ENCODE measurements around the gene KCNH2. TPM values are rescaled to one million over a fixed set of nuclear protein-coding genes. Genes with fewer than 3 reads are reported as not detected.
"Not testable (repeated sequence)": the region's sequence is repeated elsewhere in the genome, so short reads cannot be mapped to it uniquely, and the experiment has no call there.

Gene KCNH2
- total RNA-seq: 2.1 and 4.1 TPM in 2 replicates

GRCh38 chr7:150978126-150978789 lies at the start of gene KCNH2:
Gene KCNH2, minus strand, starts transcription at chr7:150978321. Its CDS starts 408 bp downstream, at chr7:150977913.
- H3K36me3 ChIP-seq (ENCODE audit: control insufficient read depth, insufficient read depth, low read length): no peaks in the 10 kb centered on the region
- no peak for TF ChIP-seq CTCF (IDR thresholded peaks at IDR 0.05; ENCODE audit: insufficient read depth, low read length, poor library complexity, severe bottlenecking)
- no peak within 1 kb of the TSS for H3K4me3 ChIP-seq (ENCODE audit: low read depth, low read length)
- H3K27me3 ChIP-seq (ENCODE audit: control insufficient read depth, insufficient read depth, low read length): peaks cover 84% of the 10 kb centered on the region
- no peak for DNase-seq (ENCODE audit: low read depth)

GRCh38 chr7:151027728-151028130 lies 49.6 kb upstream of the KCNH2 start:
- not testable (repeated sequence) for H3K27me3 ChIP-seq (ENCODE audit: control insufficient read depth, insufficient read depth, low read length); DNase-seq (ENCODE audit: low read depth); H3K36me3 ChIP-seq (ENCODE audit: control insufficient read depth, insufficient read depth, low read length)
- peak overlapping the region; percentile 38 for H3K4me3 ChIP-seq (ENCODE audit: low read depth, low read length)

GRCh38 chr7:151026771-151027727 lies 48.9 kb upstream of the KCNH2 start:
- not testable (repeated sequence) for H3K27me3 ChIP-seq (ENCODE audit: control insufficient read depth, insufficient read depth, low read length); H3K4me3 ChIP-seq (ENCODE audit: low read depth, low read length); DNase-seq (ENCODE audit: low read depth); H3K36me3 ChIP-seq (ENCODE audit: control insufficient read depth, insufficient read depth, low read length)

- TF ChIP-seq CTCF (IDR thresholded peaks at IDR 0.05; ENCODE audit: insufficient read depth, low read length, poor library complexity, severe bottlenecking): no peak
- no peak for DNase-seq (ENCODE audit: low read depth)
- Histone ChIP-seq H3K27me3 (ENCODE audit: control insufficient read depth, insufficient read depth, low read length) (no peaks in the 10 kb centered on the region), H3K4me3 (ENCODE audit: low read depth, low read length) (no peak overlapping the region), H3K36me3 (ENCODE audit: control insufficient read depth, insufficient read depth, low read length) (no peaks in the 10 kb centered on the region)
Measured at GRCh38 chr7:151025924-151026671, 48.0 kb upstream of the KCNH2 start.

- no peak for DNase-seq (ENCODE audit: low read depth)
- TF ChIP-seq CTCF (IDR thresholded peaks at IDR 0.05; ENCODE audit: insufficient read depth, low read length, poor library complexity, severe bottlenecking): no peak
- Histone ChIP-seq H3K36me3 (ENCODE audit: control insufficient read depth, insufficient read depth, low read length) (no peaks in the 10 kb centered on the region), H3K4me3 (ENCODE audit: low read depth, low read length) (no peak within 1 kb of the TSS), H3K27me3 (ENCODE audit: control insufficient read depth, insufficient read depth, low read length) (peaks cover 11% of the 10 kb centered on the region)
Measured at GRCh38 chr7:151024435-151025056, 46.4 kb upstream of the KCNH2 start, which contains the start of gene ATG9B. Gene ATG9B, minus strand, starts transcription at chr7:151024494. Its CDS starts 71 bp downstream, at chr7:151024423.

- no peak for DNase-seq (ENCODE audit: low read depth)
- TF ChIP-seq CTCF (IDR thresholded peaks at IDR 0.05; ENCODE audit: insufficient read depth, low read length, poor library complexity, severe bottlenecking): no peak
- no peaks in the 10 kb centered on the region for H3K36me3 ChIP-seq (ENCODE audit: control insufficient read depth, insufficient read depth, low read length)
- no peak overlapping the region for H3K4me3 ChIP-seq (ENCODE audit: low read depth, low read length)
- H3K27me3 ChIP-seq (ENCODE audit: control insufficient read depth, insufficient read depth, low read length): peaks cover 22% of the 10 kb centered on the region
Measured at GRCh38 chr7:151023232-151023631, 45.1 kb upstream of the KCNH2 start.

All from kidney epithelial cell (primary cell).